Fibroblast of lung (primary cell): Measurements from ENCODE around the gene CALHM5. TPM values are rescaled to one million over a fixed set of nuclear protein-coding genes. Genes with fewer than 3 reads are reported as not detected.

Experiments
- DNase-seq, 2 donors: peaks; one replicate each; pipeline versions ENCODE4 v3.0.0 to v3.0.0-alpha.2; 2010; ENCODE audit warnings: low read depth in 2 of 2
- H2AFZ ChIP-seq: 2 replicates; pipeline ENCODE4 v1.5.1; 2012; ENCODE audit warnings: low read length, control low read depth, inconsistent platforms
- H3K27ac ChIP-seq: 2 replicates; pipeline ENCODE4 v1.5.1; 2011; ENCODE audit warnings: low read length, control low read depth; ENCODE audit not compliant: insufficient read depth
- H3K27me3 ChIP-seq: 2 replicates; pipeline ENCODE4 v1.5.1; 2011; ENCODE audit warnings: mild to moderate bottlenecking, low read length; ENCODE audit not compliant: control insufficient read depth, insufficient read depth
- H3K36me3 ChIP-seq: 2 replicates; pipeline ENCODE4 v1.5.1; 2011; ENCODE audit warnings: low read length; ENCODE audit not compliant: control insufficient read depth, insufficient read depth
- H3K4me1 ChIP-seq: 2 replicates; pipeline ENCODE4 v1.5.1; 2011; ENCODE audit warnings: low read length; ENCODE audit not compliant: control insufficient read depth, insufficient read depth; ENCODE audit errors: extremely low read depth
- H3K4me2 ChIP-seq: 2 replicates; pipeline ENCODE4 v1.5.1; 2011; ENCODE audit warnings: low read length, control low read depth; ENCODE audit not compliant: insufficient read depth; ENCODE audit errors: extremely low read depth
- H3K4me3 ChIP-seq, 4 experiments: fragments of 200-600 bp in 1 of 4; sonication (generic) in 1 of 4; replicated peaks in 1 of 4; 2 replicates each; pipeline ENCODE4 v1.5.1; 2011 to 2016; ENCODE audit warnings: low read length in 4 of 4, low read depth in 3 of 4, mild to moderate bottlenecking in 3 of 4, control low read depth in 2 of 4, inconsistent platforms in 1 of 4, mixed read lengths in 1 of 4; ENCODE audit not compliant: insufficient read depth in 1 of 4; ENCODE audit errors: control extremely low read depth in 1 of 4
- H3K79me2 ChIP-seq: 2 replicates; pipeline ENCODE4 v1.5.1; 2012; ENCODE audit warnings: mild to moderate bottlenecking, low read length, inconsistent platforms; ENCODE audit not compliant: control insufficient read depth, insufficient read depth
- H3K9ac ChIP-seq: 2 replicates; pipeline ENCODE4 v1.5.1; 2011; ENCODE audit warnings: mild to moderate bottlenecking, low read length, control low read depth; ENCODE audit not compliant: insufficient read depth
- H3K9me3 ChIP-seq: 2 replicates; pipeline ENCODE4 v1.5.1; 2012; ENCODE audit warnings: low read depth, low read length; ENCODE audit not compliant: control insufficient read depth, insufficient read depth
- H4K20me1 ChIP-seq: 2 replicates; pipeline ENCODE4 v1.5.1; 2011; ENCODE audit warnings: low read length; ENCODE audit not compliant: control insufficient read depth, insufficient read depth; ENCODE audit errors: extremely low read depth
- CTCF ChIP-seq, 2 donors: IDR thresholded peaks in 1 of 2; conservative IDR thresholded peaks in 1 of 2; 1 replicate in 1 of 2; 2 replicates in 1 of 2; pipeline ENCODE4 v1.5.1; 2011 to 2012; ENCODE audit warnings: low read length in 2 of 2, control low read depth in 1 of 2, inconsistent platforms in 1 of 2, low read depth in 1 of 2, mild to moderate bottlenecking in 1 of 2
- EZH2 ChIP-seq: IDR thresholded peaks from 2 replicates; pipeline ENCODE4 v1.5.1; 2012; ENCODE audit warnings: low read length, control low read depth, mild to moderate bottlenecking; ENCODE audit errors: missing control alignments
- polyA minus RNA-seq: library from RNA; depleted of rRNA, polyadenylated mRNA; stranded (reverse); fragments of >200 nt; gene quantifications from 2 replicates; pipeline ENCODE4 v1.2.3, GENCODE V29; 2011; ENCODE audit warnings: low replicate concordance
- polyA plus RNA-seq, 2 donors: library from polyadenylated mRNA; depleted of rRNA in 1 of 2; stranded (reverse) in 1 of 2; unstranded in 1 of 2; fragments of >200 nt; gene quantifications; 2 replicates each; pipeline ENCODE4 v1.2.1, GENCODE V29; 2011 to 2012; ENCODE audit warnings: missing spikeins in 1 of 2
- total RNA-seq: library from RNA; depleted of rRNA; stranded (reverse); fragments of >200 nt; gene quantifications from 2 replicates; pipeline ENCODE4 v1.2.1, GENCODE V29; 2014

Gene CALHM5
- total RNA-seq, result 4.1 and 4.4 TPM in 2 replicates
- 3.2 and 8.3 TPM in 2 replicates for polyA plus RNA-seq
- 2.7 and 6.4 TPM in 2 replicates for polyA plus RNA-seq (2012)
- 3.1 and 3.9 TPM in 2 replicates for polyA minus RNA-seq

- Histone ChIP-seq H3K79me2 (peaks cover 11% of the 10 kb centered on the region), H3K27me3 (no peaks in the 10 kb centered on the region), H3K9me3 (no peaks in the 10 kb centered on the region), H2AFZ (peak within 1 kb of the TSS; percentile 93), H3K4me1 (no peaks in the 10 kb centered on the region), H3K4me2 (peak within 1 kb of the TSS; percentile 98), H3K9ac (peak within 1 kb of the TSS; percentile 72), H3K36me3 (no peaks in the 10 kb centered on the region), H3K4me3 (peak within 1 kb of the TSS; percentile 61 to 81 (median 68)), H4K20me1 (no peaks in the 10 kb centered on the region), H3K27ac (peak within 1 kb of the TSS; percentile 93)
- peak; percentile 89 to 94 for DNase-seq
- TF ChIP-seq CTCF (conservative IDR thresholded peaks at IDR 0.05 in 1 of 2, IDR thresholded peaks at IDR 0.05 in 1 of 2; ENCODE audit: low read depth in 1 of 2, low read length in 2 of 2), result peak; percentile 61 to 78
- no peak for TF ChIP-seq EZH2
These were observed at the start of gene CALHM5 for GRCh38 chr6:116511424-116512110. CALHM5 (plus strand) TSS chr6:116511639; CDS start chr6:116511697, 58 bp downstream.

DNA sequence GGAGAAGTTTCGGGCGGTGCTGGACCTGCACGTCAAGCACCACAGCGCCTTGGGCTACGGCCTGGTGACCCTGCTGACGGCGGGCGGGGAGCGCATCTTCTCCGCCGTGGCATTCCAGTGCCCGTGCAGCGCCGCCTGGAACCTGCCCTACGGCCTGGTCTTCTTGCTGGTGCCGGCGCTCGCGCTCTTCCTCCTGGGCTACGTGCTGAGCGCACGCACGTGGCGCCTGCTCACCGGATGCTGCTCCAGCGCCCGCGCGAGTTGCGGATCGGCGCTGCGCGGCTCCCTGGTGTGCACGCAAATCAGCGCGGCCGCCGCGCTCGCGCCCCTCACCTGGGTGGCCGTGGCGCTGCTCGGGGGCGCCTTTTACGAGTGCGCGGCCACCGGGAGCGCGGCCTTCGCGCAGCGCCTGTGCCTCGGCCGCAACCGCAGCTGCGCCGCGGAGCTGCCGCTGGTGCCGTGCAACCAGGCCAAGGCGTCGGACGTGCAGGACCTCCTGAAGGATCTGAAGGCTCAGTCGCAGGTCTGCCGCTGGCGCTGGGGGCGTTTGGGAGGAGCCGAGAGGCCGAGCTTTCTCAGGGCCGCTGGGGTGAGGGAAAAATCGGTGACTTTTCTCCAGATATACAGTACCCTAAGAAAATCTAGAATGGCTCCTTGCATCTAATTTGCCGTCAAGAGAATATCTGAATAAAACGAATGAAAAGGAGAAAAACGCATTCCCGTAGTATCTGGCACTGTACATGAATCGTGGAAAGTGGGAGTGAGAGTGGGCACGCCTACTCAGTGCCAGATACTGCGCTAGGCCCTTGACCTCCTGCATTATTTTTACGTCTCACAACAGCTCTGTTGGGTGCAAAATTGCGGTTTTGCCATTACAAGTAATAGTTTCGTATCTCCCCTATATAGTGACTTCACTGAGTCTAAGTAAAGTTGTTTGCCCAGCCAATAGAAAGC, 49.2 kb upstream of the CALHM5 start:
- Histone ChIP-seq H3K4me2 (peak overlapping the region; percentile 80), H3K27me3 (peaks cover 7% of the 10 kb centered on the region), H3K4me3 (peak overlapping the region; percentile 24 to 46 (median 36)), H3K4me1 (peaks cover 2% of the 10 kb centered on the region), H3K79me2 (no peaks in the 10 kb centered on the region), H3K9me3 (no peaks in the 10 kb centered on the region), H4K20me1 (no peaks in the 10 kb centered on the region), H2AFZ (peak overlapping the region; percentile 89), H3K9ac (no peak overlapping the region), H3K36me3 (no peaks in the 10 kb centered on the region), H3K27ac (no peak overlapping the region)
- DNase-seq, result peak; percentile 50 to 72
- TF ChIP-seq CTCF (conservative IDR thresholded peaks at IDR 0.05 in 1 of 2, IDR thresholded peaks at IDR 0.05 in 1 of 2; ENCODE audit: low read depth in 1 of 2, low read length in 2 of 2), result no peak
- no peak for TF ChIP-seq EZH2

DNA sequence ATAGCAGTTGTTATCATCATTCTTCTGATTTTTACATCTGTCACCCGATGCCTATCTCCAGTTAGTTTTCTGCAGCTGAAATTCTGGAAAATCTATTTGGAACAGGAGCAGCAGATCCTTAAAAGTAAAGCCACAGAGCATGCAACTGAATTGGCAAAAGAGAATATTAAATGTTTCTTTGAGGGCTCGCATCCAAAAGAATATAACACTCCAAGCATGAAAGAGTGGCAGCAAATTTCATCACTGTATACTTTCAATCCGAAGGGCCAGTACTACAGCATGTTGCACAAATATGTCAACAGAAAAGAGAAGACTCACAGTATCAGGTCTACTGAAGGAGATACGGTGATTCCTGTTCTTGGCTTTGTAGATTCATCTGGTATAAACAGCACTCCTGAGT, 48.1 kb upstream of the CALHM5 start:
- H3K9ac ChIP-seq, result no peak overlapping the region
- no peak for TF ChIP-seq CTCF (conservative IDR thresholded peaks at IDR 0.05 in 1 of 2, IDR thresholded peaks at IDR 0.05 in 1 of 2; ENCODE audit: low read depth in 1 of 2, low read length in 2 of 2)
- TF ChIP-seq EZH2, result no peak
- H3K27me3 ChIP-seq, result peaks cover 7% of the 10 kb centered on the region
- H3K27ac ChIP-seq, result no peak overlapping the region
- no peak overlapping the region for H3K4me3 ChIP-seq
- H2AFZ ChIP-seq, result no peak overlapping the region
- H4K20me1 ChIP-seq, result no peaks in the 10 kb centered on the region
- no peaks in the 10 kb centered on the region for H3K36me3 ChIP-seq
- peak in 1 of 2 donors; percentile 41 for DNase-seq
- H3K4me2 ChIP-seq, result no peak overlapping the region
- no peaks in the 10 kb centered on the region for H3K9me3 ChIP-seq
- no peaks in the 10 kb centered on the region for H3K79me2 ChIP-seq
- peaks cover 2% of the 10 kb centered on the region for H3K4me1 ChIP-seq
